ENCODE data around the gene HS1BP3. TPM values are rescaled to one million over a fixed set of nuclear protein-coding genes. Genes with fewer than 3 reads are reported as not detected.

The HS1BP3 gene
- total and polyA plus RNA-seq, 10 donors: 8.8 to 38.0 (median 25.9) TPM

DNA sequence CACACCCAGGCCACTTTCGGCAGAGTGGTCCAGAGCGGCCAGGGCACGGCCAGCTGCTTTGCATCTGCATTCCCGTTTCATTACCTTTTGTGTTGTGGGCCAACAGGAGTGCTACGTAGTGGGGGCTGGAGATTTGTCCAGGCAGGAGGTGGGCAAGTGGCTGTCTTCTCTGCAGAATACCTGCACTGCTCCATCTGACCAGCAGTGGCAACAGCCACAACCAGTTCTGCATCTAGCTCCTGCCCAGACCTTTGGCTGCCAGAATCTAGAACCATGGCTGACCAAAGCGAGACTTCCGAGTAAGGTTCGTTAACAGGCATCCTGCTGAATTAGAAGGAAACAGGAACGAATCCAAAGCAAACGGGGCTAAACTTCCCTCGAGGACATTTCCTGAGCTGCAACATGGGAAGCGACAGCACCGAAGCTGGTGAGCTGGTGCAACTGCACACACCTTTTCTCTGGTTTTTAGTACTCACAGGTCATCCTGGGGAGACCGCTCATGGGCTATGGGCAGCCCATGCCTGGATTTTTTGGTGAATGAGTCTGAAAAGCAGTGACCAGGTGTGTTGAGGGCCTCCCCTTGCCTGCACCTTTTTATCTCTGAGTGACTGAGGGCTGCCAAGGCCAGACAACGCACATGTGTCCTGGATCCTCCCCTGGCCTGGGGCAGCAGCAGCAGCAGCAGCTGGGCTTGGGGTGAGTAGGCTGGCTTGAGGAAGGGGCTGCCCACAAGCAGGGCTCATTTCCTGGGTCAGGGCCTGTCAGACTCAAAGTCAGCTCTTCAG is 26.6 kb upstream of the HS1BP3 start:
- Histone ChIP-seq H3K4me3 (no peak overlapping the region), H3K36me3 (peaks cover 0 to 30% (median 7%) of the 10 kb centered on the region in 6 donors), H3K27me3 (replicated peaks in 1 of 7) (peaks cover 0 to 20% (median 8%) of the 10 kb centered on the region in 7 donors), H3K9me3 (no peaks in the 10 kb centered on the region), H3K27ac (peak overlapping the region in 5 of 8 donors; percentile 5 to 81 (median 71)), H3K4me1 (peaks cover 3 to 42% (median 20%) of the 10 kb centered on the region in 6 donors)
- no peak for DNase-seq
- intact Hi-C loops (cut with DNase I; ENCODE audit: low total_unique reads): no loop called here
- no peak for TF ChIP-seq POLR2AphosphoS5 (IDR thresholded peaks at IDR 0.05)
- no peak for TF ChIP-seq POLR2A (IDR thresholded peaks at IDR 0.05)
- TF ChIP-seq, protein P1, sequence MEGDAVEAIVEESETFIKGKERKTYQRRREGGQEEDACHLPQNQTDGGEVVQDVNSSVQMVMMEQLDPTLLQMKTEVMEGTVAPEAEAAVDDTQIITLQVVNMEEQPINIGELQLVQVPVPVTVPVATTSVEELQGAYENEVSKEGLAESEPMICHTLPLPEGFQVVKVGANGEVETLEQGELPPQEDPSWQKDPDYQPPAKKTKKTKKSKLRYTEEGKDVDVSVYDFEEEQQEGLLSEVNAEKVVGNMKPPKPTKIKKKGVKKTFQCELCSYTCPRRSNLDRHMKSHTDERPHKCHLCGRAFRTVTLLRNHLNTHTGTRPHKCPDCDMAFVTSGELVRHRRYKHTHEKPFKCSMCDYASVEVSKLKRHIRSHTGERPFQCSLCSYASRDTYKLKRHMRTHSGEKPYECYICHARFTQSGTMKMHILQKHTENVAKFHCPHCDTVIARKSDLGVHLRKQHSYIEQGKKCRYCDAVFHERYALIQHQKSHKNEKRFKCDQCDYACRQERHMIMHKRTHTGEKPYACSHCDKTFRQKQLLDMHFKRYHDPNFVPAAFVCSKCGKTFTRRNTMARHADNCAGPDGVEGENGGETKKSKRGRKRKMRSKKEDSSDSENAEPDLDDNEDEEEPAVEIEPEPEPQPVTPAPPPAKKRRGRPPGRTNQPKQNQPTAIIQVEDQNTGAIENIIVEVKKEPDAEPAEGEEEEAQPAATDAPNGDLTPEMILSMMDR (IDR thresholded peaks at IDR 0.05 in 8 of 11, conservative IDR thresholded peaks at IDR 0.05 in 3 of 11): peak in 2 of 11 experiments; percentile 6 to 15
- 76 to 87% (median 82%) methylated on average over 15 of the region's 15 CpGs for WGBS, 5 donors

DNA sequence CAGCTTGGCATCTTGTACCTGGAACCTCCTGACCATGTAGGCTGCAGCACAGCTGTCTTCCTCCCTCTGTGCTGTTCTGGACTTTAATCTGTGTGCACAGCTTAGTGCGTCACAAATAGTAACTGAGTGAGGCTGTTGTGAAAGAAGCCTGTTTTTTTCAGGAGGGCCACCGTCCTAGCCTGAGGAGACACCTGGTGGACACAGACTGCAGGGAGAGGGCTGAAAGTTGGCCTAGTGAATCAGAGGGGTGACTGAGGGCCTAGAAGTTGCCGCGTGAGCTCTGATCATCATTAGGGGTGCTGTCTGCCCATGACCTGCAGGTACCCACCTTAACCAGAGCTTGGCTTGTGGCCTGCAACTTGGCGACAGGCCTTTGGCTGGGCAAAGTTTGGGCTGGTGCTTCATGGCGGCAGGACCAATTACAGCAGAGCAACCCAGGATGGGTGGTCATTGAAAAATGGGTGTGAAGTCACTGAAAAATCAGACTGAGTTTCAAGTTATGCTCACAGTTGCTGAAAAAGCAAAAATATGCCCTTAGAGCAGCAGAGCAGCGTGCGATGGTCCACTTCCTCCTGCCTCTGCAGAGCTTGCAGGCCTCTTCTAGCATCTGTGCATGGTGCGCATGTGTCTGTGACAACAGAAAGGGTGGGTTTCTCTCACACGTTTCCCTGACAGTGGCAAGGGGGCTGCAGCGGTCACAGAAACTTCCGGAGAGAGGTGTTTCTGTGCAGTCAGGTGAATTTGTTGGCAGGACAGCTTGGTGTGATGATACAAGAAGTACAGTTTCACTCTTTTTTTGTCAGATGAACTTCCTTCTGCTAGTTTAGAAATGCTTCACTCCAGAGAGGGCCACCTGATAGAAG is 25.7 kb upstream of the HS1BP3 start:
- Histone ChIP-seq H3K9me3 (no peaks in the 10 kb centered on the region), H3K36me3 (peaks cover 0 to 22% (median 4%) of the 10 kb centered on the region in 6 donors), H3K4me1 (peaks cover 3 to 51% (median 27%) of the 10 kb centered on the region in 6 donors), H3K27me3 (replicated peaks in 1 of 7) (peaks cover 0 to 29% (median 16%) of the 10 kb centered on the region in 7 donors), H3K4me3 (no peak overlapping the region), H3K27ac (peak overlapping the region in 6 of 8 donors; percentile 5 to 81 (median 66))
- intact Hi-C loops (cut with DNase I; ENCODE audit: low total_unique reads): no loop called here
- peak in 1 of 3 donors; percentile 54 for TF ChIP-seq POLR2AphosphoS5 (IDR thresholded peaks at IDR 0.05)
- no peak for TF ChIP-seq POLR2A (IDR thresholded peaks at IDR 0.05)
- WGBS, 5 donors: 74 to 81% (median 77%) methylated on average over 12 of the region's 12 CpGs
- DNase-seq: no peak

DNA sequence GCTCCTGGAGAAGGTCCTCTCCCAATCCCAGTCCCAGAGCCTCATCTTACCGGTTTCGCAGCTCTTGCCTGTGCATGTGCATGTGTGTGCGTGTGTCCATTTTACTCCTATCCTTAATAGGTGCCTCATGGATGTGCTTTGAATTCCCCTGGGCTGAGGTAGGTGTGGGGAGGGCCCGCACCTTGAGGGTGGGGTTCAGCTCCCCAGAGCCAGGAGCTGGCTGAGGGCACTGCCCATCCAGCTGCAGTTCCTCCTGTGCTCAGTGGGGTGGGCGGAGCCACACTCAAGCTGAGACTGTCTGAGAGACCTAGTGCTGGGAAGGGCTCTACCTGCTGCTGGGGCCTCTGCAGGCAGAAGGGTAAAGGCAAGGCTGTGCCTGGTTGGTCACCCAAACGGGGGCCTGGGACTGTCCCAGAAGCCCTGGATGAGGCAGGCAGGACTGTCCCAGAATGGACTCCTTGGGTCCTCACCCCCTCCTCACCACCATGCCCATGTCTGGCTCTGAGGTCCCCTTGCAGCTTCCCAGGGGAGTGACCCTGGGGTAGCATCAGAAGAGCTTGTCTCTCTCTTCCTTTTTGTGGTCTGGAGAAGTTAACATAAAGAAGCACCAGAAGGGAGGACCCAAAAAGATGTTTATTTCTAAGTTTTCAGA is 24.9 kb upstream of the HS1BP3 start:
- peak overlapping the region in 5 of 8 donors; percentile 36 to 81 (median 71) for H3K27ac ChIP-seq
- H3K9me3 ChIP-seq: no peaks in the 10 kb centered on the region
- peak; percentile 92 for DNase-seq
- peaks cover 3 to 59% (median 31%) of the 10 kb centered on the region in 6 donors for H3K4me1 ChIP-seq
- intact Hi-C loops (cut with DNase I; ENCODE audit: low total_unique reads): no loop called here
- TF ChIP-seq, protein P1 (IDR thresholded peaks at IDR 0.05 in 8 of 11, conservative IDR thresholded peaks at IDR 0.05 in 3 of 11): peak in 3 of 11 experiments; percentile 10 to 22 (median 20)
- no peak for TF ChIP-seq POLR2A (IDR thresholded peaks at IDR 0.05)
- TF ChIP-seq POLR2AphosphoS5 (IDR thresholded peaks at IDR 0.05): peak in 2 of 3 donors; percentile 34 to 57
- H3K27me3 ChIP-seq (replicated peaks in 1 of 7): peaks cover 0 to 36% (median 23%) of the 10 kb centered on the region in 7 donors
- peaks cover 0 to 15% (median under 1%) of the 10 kb centered on the region in 6 donors for H3K36me3 ChIP-seq
- H3K4me3 ChIP-seq: no peak overlapping the region
- WGBS, 5 donors: 66 to 97% (median 71%) methylated on average over 4 to 6 of the region's 6 CpGs

Measured in spleen (tissue), 11 donors.